ENCODE measurements around the gene C19orf33.

DNA sequence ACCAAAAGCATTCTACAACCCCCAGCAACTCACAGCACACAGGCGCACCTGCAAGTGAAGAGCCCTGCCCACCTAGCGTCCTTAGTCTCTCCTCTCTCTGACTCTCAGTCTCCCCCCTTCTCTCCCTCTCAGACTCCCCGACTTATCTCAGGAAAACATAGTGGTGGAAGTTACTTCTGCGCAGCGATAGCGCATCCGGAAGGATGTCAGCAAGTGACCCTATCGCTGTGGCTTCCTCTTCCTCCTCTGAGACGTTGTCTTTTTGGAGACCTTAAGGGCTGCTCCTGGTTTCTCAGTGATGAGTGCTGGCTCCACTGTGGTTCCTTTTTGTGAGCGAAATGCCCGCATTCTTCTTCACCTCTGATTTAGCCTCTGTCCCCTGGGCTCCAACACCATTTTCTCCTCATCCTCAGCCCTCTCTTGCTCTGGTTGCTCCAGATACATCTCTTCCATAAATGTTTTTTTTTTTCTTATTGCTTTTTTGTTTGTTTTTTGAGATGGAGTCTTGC, 13.1 kb downstream of the C19orf33 start:
- TF ChIP-seq ARNT (IDR thresholded peaks at IDR 0.05) (no peak), BHLHE40 (IDR thresholded peaks at IDR 0.05; ENCODE audit: borderline replicate concordance) (no peak), FOXK2 (IDR thresholded peaks at IDR 0.05) (no peak), LEF1 (IDR thresholded peaks at IDR 0.05; ENCODE audit: borderline replicate concordance) (no peak)
